Measurements from ENCODE around the gene SPON1. TPM values are rescaled to one million over a fixed set of nuclear protein-coding genes. Genes with fewer than 3 reads are reported as not detected.

SPON1 gene
- total and polyA plus RNA-seq, 2 experiments from 2014 or later: 2.9 to 6.4 TPM

- TF ChIP-seq NANOG (IDR thresholded peaks at IDR 0.05; ENCODE audit: borderline replicate concordance): no peak
- no peak for TF ChIP-seq ETS1 (IDR thresholded peaks at IDR 0.05)
- TF ChIP-seq REST (IDR thresholded peaks at IDR 0.05; ENCODE audit: unreplicated experiment): no peak
- TF ChIP-seq CTCF (conservative IDR thresholded peaks at IDR 0.05; ENCODE audit: low read depth in 2 of 2): no peak
- TF ChIP-seq STAT1 (IDR thresholded peaks at IDR 0.05; ENCODE audit: unreplicated experiment): no peak
- no peak for TF ChIP-seq EZH2 (IDR thresholded peaks at IDR 0.05; ENCODE audit: low read depth, unreplicated experiment)
- no peak for TF ChIP-seq ZNF462 (CRISPR knock-in tag; IDR thresholded peaks at IDR 0.05)
- TF ChIP-seq EZH2phosphoT487 (IDR thresholded peaks at IDR 0.05; ENCODE audit: unreplicated experiment): no peak
- no peak for TF ChIP-seq JUNB (IDR thresholded peaks at IDR 0.05; ENCODE audit: unreplicated experiment)
- no peak for TF ChIP-seq ZNF331 (CRISPR knock-in tag; IDR thresholded peaks at IDR 0.05; ENCODE audit: low read depth)
- TF ChIP-seq POLR2AphosphoS5 (IDR thresholded peaks at IDR 0.05; ENCODE audit: low read depth): no peak
- TF ChIP-seq ZNF114 (CRISPR knock-in tag; IDR thresholded peaks at IDR 0.05): no peak
- TF ChIP-seq CREB1 (CRISPR knock-in tag; IDR thresholded peaks at IDR 0.05; ENCODE audit: low read depth): no peak
- H4K20me1 ChIP-seq (replicated peaks; ENCODE audit: insufficient read depth): no peaks in the 10 kb centered on the region
- no peaks in the 10 kb centered on the region for H3K27me3 ChIP-seq (ENCODE audit: insufficient read depth)
- Mint-ChIP-seq H3K27ac (no peak overlapping the region), H3K27me3 (ENCODE audit: insufficient read depth, low read depth, poor library complexity) (no peaks in the 10 kb centered on the region), H3K36me3 (ENCODE audit: low read depth) (no peaks in the 10 kb centered on the region), H3K4me3 (no peak overlapping the region), H3K9me3 (no peaks in the 10 kb centered on the region), H3K4me1 (peaks cover 18% of the 10 kb centered on the region; the same call in 2 of the 3 replicates)
- H2AFZ ChIP-seq: no peak overlapping the region
- DNase-seq (ENCODE audit: low spot score) (no peak), ATAC-seq (no peak)
- no peak overlapping the region for H3K4me2 ChIP-seq
- H3F3A ChIP-seq (replicated peaks; ENCODE audit: low read depth): no peaks in the 10 kb centered on the region
- H3K27ac ChIP-seq (ENCODE audit: low read depth): no peak overlapping the region
- no peaks in the 10 kb centered on the region; the same call in 1 of the 2 replicates for H3K4me1 ChIP-seq (ENCODE audit: insufficient read depth)
- no peak overlapping the region for H3K4me3 ChIP-seq
- H3K79me2 ChIP-seq (replicated peaks; ENCODE audit: insufficient read depth): no peaks in the 10 kb centered on the region
- no peaks in the 10 kb centered on the region for H3K9me2 ChIP-seq (ENCODE audit: insufficient read depth)
- H3K36me3 ChIP-seq (ENCODE audit: insufficient read depth): no peaks in the 10 kb centered on the region
Observed at GRCh38 chr11:14109742-14110141, 147.2 kb downstream of the SPON1 start.
